PC-9 (cell line): Measurements from ENCODE around the gene CHKA. TPM values are rescaled to one million over a fixed set of nuclear protein-coding genes. Genes with fewer than 3 reads are reported as not detected.

Experiments used
- BruUV-seq: library from RNA; stranded (reverse); fragments of 400-500 nt; replicated peaks from 2 replicates; lab custom pipeline; 2021; lab: Mats Ljungman, UMichigan
- CTCF ChIA-PET: fragments of 300-600 bp; sonication (Branson Sonifier 250); formaldehyde crosslinking; loops from one replicate; lab custom pipeline; 2022; ENCODE audit warnings: antibody characterized with exemption; lab: Charles Lee
- POLR2A ChIA-PET: fragments of 300-600 bp; sonication (Branson Sonifier 250); formaldehyde crosslinking; loops from one replicate; lab custom pipeline; 2022; ENCODE audit warnings: antibody characterized with exemption; ENCODE audit not compliant: unreplicated experiment; lab: Charles Lee
- DNase-seq, 2 experiments: peaks; one replicate each; pipeline versions ENCODE4 v3.0.0 to v3.0.0-alpha.2; 2015 to 2022; ENCODE audit warnings: mixed read lengths in 1 of 2
- H2AFZ ChIP-seq: fragments of 200-600 bp; sonication (generic); 2 replicates; pipeline ENCODE4 v1.8.1; 2017; ENCODE audit warnings: antibody characterized with exemption
- H3F3A ChIP-seq: fragments of 200-600 bp; sonication (generic); 2 replicates; pipeline ENCODE4 v1.8.1; 2017; ENCODE audit warnings: antibody characterized with exemption, mild to moderate bottlenecking, low read depth; ENCODE audit not compliant: insufficient read depth
- H3K27ac ChIP-seq: fragments of 200-600 bp; sonication (generic); 2 replicates; pipeline ENCODE4 v1.6.1; 2016; ENCODE audit warnings: mixed run types
- H3K27me3 ChIP-seq: fragments of 200-600 bp; sonication (generic); 2 replicates; pipeline ENCODE4 v1.6.1; 2016; ENCODE audit warnings: low read depth, mixed run types; ENCODE audit not compliant: insufficient read depth
- H3K36me3 ChIP-seq: fragments of 200-600 bp; sonication (generic); 2 replicates; pipeline ENCODE4 v1.6.1; 2016; ENCODE audit warnings: low read depth, mixed run types
- H3K4me1 ChIP-seq: fragments of 200-600 bp; sonication (generic); replicated peaks from 2 replicates; pipeline ENCODE4 v1.6.1; 2016; ENCODE audit warnings: mixed run types; ENCODE audit not compliant: insufficient read depth
- H3K4me2 ChIP-seq: fragments of 200-600 bp; sonication (generic); 2 replicates; pipeline ENCODE4 v1.6.1; 2017; ENCODE audit warnings: mixed run types
- H3K4me3 ChIP-seq: fragments of 200-600 bp; sonication (generic); 2 replicates; pipeline ENCODE4 v1.6.1; 2016; ENCODE audit warnings: mixed run types
- H3K79me2 ChIP-seq: fragments of 200-600 bp; sonication (generic); 2 replicates; pipeline ENCODE4 v1.6.1; 2017; ENCODE audit warnings: low read depth, mixed run types
- H3K9me2 ChIP-seq: fragments of 200-600 bp; sonication (generic); 2 replicates; pipeline ENCODE4 v1.8.1; 2017; ENCODE audit warnings: mild to moderate bottlenecking; ENCODE audit not compliant: insufficient read depth
- H3K9me3 ChIP-seq: fragments of 200-600 bp; sonication (generic); 2 replicates; pipeline ENCODE4 v1.8.1; 2016; ENCODE audit warnings: low read depth; ENCODE audit not compliant: insufficient read depth
- H4K20me1 ChIP-seq: fragments of 200-600 bp; sonication (generic); 2 replicates; pipeline ENCODE4 v1.8.1; 2017; ENCODE audit not compliant: insufficient read depth
- EZH2 ChIP-seq: fragments of 200-600 bp; sonication (generic); IDR thresholded peaks from 2 replicates; pipeline ENCODE4 v1.8.0; 2017; ENCODE audit warnings: antibody characterized with exemption, low read depth
- intact Hi-C: fragments of 100-400 bp; cut with micrococcal nuclease; formaldehyde crosslinking; loops from one replicate; pipeline ENCODE4 v1.10.0; 2022; ENCODE audit not compliant: unreplicated experiment
- total RNA-seq: library from RNA; stranded (reverse); gene quantifications from 2 replicates; pipeline ENCODE4 v1.2.3, GENCODE V29; 2021
- TF ChIP-seq, protein P1 (sequence below): fragments of 200-600 bp; sonication (generic); conservative IDR thresholded peaks from 2 replicates; pipeline ENCODE4 v1.6.1; 2017; ENCODE audit warnings: mixed run types, antibody characterized with exemption, mild to moderate bottlenecking, moderate library complexity

The CHKA gene
- total RNA-seq, 1 experiment from 2014 or later = 90.5 TPM

DNA sequence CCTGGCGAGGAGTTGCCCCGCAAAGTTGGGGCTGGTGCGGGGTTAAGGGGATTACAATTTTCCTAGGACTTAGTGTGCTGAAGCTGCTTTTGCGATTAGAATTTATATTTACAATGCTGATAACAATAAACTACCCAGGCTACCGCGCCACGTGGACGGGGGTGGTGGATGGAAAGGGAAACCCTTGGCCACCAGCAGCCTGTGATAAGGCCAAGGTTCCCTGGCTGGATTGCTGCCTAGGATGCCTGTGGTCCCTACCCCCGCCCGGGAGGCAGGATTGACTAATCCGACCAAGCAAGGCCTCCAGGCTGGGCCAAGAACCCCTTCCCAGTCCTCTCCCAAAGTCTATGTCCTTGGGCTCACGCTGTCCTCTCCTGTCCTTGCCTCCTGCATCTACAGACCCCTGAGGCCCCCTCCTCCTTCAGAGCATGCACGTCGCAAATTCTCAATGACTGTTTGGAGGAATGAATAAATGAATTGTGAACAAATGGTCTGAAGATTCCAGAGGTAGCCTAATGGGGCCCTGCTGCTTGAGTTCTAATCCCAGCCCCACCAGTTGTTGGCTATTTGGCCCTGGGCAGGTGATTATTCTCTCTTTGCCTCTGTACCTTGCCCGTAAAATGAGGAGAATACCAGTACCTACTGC, 7.6 kb upstream of the CHKA start:
- DNase-seq = peak; percentile 79 to 83
- TF ChIP-seq EZH2 = no peak
- TF ChIP-seq, protein P1, sequence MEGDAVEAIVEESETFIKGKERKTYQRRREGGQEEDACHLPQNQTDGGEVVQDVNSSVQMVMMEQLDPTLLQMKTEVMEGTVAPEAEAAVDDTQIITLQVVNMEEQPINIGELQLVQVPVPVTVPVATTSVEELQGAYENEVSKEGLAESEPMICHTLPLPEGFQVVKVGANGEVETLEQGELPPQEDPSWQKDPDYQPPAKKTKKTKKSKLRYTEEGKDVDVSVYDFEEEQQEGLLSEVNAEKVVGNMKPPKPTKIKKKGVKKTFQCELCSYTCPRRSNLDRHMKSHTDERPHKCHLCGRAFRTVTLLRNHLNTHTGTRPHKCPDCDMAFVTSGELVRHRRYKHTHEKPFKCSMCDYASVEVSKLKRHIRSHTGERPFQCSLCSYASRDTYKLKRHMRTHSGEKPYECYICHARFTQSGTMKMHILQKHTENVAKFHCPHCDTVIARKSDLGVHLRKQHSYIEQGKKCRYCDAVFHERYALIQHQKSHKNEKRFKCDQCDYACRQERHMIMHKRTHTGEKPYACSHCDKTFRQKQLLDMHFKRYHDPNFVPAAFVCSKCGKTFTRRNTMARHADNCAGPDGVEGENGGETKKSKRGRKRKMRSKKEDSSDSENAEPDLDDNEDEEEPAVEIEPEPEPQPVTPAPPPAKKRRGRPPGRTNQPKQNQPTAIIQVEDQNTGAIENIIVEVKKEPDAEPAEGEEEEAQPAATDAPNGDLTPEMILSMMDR = no peak
- Histone ChIP-seq H3K27me3 (no peaks in the 10 kb centered on the region), H3K9me2 (no peaks in the 10 kb centered on the region), H3K27ac (peak overlapping the region; percentile 97), H3K4me2 (peak overlapping the region; percentile 67), H3K36me3 (no peaks in the 10 kb centered on the region), H3K79me2 (peaks cover 12% of the 10 kb centered on the region; the same call in 1 of the 2 replicates), H2AFZ (peak overlapping the region; percentile 88), H3K9me3 (peaks cover 14% of the 10 kb centered on the region; the same call in 1 of the 2 replicates), H3K4me1 (peaks cover 74% of the 10 kb centered on the region), H3K4me3 (peak overlapping the region; percentile 57), H4K20me1 (no peaks in the 10 kb centered on the region), H3F3A (peaks cover 46% of the 10 kb centered on the region)
- POLR2A ChIA-PET = interaction anchor here (0.7 kb wide), 2 partner anchors 18 to 80 kb away, joined by 3 to 4 read pairs; no protein-coding TSS in a partner anchor
- BruUV-seq = TSS peak; percentile 33
- CTCF ChIA-PET = no interaction called here
- intact Hi-C loops = loop anchor here (1.0 kb wide), 1 partner anchor 17 kb away; no protein-coding TSS in a partner anchor

DNA sequence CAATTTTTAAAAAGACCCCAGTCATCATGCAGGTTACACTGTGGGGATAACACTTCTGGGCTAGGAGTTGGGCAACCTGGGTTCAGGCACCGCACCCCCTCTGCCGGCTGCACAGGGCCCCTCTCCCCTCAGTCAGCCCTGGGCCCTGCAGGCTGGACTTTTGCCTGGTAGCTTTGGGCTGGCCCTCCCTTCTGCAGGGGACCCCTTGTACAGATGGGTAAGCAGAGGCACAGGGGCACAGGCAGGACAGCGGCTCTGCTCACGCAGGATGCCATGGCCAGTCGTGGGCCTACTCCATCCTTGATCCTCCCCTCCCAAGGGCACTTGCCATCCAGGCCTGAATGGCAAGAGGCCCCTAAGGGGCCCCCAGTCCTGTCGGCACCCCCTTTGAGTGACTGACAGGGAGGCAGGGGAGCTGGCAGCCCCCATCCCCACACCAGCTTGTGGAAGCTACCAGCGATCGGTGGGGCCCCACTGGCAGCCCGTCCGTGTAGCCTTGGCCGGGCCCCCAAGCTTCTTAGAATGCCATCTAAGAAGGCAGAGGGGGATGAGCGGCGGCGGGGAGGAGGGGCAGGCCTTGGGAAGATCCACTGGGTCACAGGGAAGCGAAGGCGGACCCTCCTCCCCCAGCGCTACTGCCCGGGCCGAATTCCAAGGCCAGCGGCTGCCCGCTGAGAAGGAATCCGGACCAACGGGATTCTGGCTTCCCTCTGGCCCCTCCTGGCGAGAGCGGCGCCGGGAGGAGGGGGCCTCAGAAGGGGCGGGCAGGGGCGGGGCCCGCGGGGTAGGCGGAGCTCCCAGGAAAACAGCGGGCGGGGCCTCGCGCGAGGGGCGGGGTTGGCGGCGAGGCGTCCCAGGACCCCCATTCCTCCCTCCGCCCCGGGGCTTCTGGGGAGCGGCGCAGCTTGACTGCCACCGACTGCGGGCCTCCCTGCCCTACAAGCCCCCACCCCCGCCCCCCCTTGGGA, 6.8 kb upstream of the CHKA start:
- Histone ChIP-seq H3K9me3 (peaks cover 12% of the 10 kb centered on the region; the same call in 1 of the 2 replicates), H3K79me2 (peaks cover 13% of the 10 kb centered on the region; the same call in 1 of the 2 replicates), H3F3A (peaks cover 54% of the 10 kb centered on the region), H3K36me3 (no peaks in the 10 kb centered on the region), H3K4me1 (peaks cover 81% of the 10 kb centered on the region), H3K27me3 (no peaks in the 10 kb centered on the region), H2AFZ (peak overlapping the region; percentile 88), H3K4me3 (peak overlapping the region; percentile 57), H4K20me1 (no peaks in the 10 kb centered on the region), H3K9me2 (no peaks in the 10 kb centered on the region), H3K27ac (peak overlapping the region; percentile 97), H3K4me2 (peak overlapping the region; percentile 67)
- no peak for TF ChIP-seq EZH2
- TF ChIP-seq, protein P1 = no peak
- POLR2A ChIA-PET = interaction anchor here (0.6 to 1.2 kb wide), 10 partner anchors 14 to 754 kb away, joined by 3 to 68 read pairs (median 4); no protein-coding TSS in a partner anchor
- peak; percentile 86 to 95 for DNase-seq
- BruUV-seq = no TSS peak
- intact Hi-C loops = loop anchor here (1.0 kb wide), 1 partner anchor 18 kb away; no protein-coding TSS in a partner anchor
- CTCF ChIA-PET = interaction anchor here (0.6 to 0.7 kb wide), 3 partner anchors 18 to 172 kb away, joined by 3 to 13 read pairs (median 10); no protein-coding TSS in a partner anchor

DNA sequence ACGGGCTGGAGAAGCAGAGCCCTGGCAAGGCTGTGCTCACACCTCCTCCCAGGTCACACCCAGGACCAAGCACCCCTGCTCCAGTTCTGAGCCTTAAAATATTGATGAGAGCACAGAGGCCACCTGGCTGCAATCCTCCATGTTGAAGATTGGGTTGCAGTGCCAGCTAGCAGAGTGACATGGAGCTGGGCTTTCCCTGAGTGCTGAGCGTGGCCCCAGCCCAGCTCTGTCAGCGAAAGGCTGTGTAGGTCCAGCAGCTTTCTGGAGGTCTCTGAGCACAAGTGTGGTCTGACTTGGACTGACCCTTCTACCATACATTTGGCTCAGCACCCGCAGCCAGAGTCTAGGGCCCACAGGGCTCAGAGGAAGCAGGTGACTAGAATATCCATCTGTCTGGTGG, 4.0 kb upstream of the CHKA start:
- CTCF ChIA-PET = interaction anchor here (0.5 to 0.6 kb wide), 2 partner anchors 14 to 27 kb away, joined by 3 to 8 read pairs; no protein-coding TSS in a partner anchor

More for the DNA sequence above, 4.0 kb upstream of the CHKA start:
- DNase-seq = no peak
- Histone ChIP-seq H3K4me3 (no peak overlapping the region), H3K79me2 (peaks cover 21% of the 10 kb centered on the region), H4K20me1 (peaks cover 2% of the 10 kb centered on the region), H3K9me3 (no peaks in the 10 kb centered on the region), H3K4me2 (peak overlapping the region; percentile 100), H3F3A (peaks cover 68% of the 10 kb centered on the region), H3K4me1 (peaks cover 78% of the 10 kb centered on the region), H3K27me3 (no peaks in the 10 kb centered on the region), H3K27ac (peak overlapping the region; percentile 97), H3K9me2 (no peaks in the 10 kb centered on the region), H3K36me3 (no peaks in the 10 kb centered on the region), H2AFZ (no peak overlapping the region)
- no peak for TF ChIP-seq EZH2
- intact Hi-C loops = no loop called here
- no TSS peak for BruUV-seq
- POLR2A ChIA-PET = interaction anchor here (0.7 kb wide), 1 partner anchor 115 kb away, joined by 4 read pairs; no protein-coding TSS in a partner anchor
